SK-N-SH treated with all-trans-retinoic acid at 6 μM for 48 hours (cell line): ENCODE measurements around the gene ANKRD28.
A peak's percentile ranks its signal among the peaks of the same experiment; 100 is the strongest.

Source experiments
- ATAC-seq: fragments of 200-7000 bp; cut with Tn5 transposase; 3 replicates; pipeline ENCODE4 v1.9.1; 2020; ENCODE audit warnings: mild to moderate bottlenecking, moderate library complexity
- ARNTL ChIP-seq: fragments of 450-650 bp; formaldehyde crosslinking; IDR thresholded peaks from 2 replicates; pipeline ENCODE4 v1.5.0; 2020; ENCODE audit warnings: low read depth, mild to moderate bottlenecking, moderate library complexity, borderline replicate concordance
- BACH2 ChIP-seq: fragments of 250-450 bp; sonication (Bioruptor Pico); IDR thresholded peaks from 2 replicates; pipeline ENCODE4 v1.9.0; 2021; ENCODE audit warnings: mild to moderate bottlenecking, borderline replicate concordance
- CREB5 ChIP-seq: fragments of 250-450 bp; sonication (Bioruptor Pico); IDR thresholded peaks from 2 replicates; pipeline ENCODE4 v1.5.1; 2020; ENCODE audit warnings: low read depth, mild to moderate bottlenecking, moderate library complexity
- CSDC2 ChIP-seq: fragments of 250-450 bp; sonication (Bioruptor Pico); IDR thresholded peaks from 2 replicates; pipeline ENCODE4 v1.5.0; 2020; ENCODE audit warnings: mild to moderate bottlenecking, moderate library complexity
- CSRNP3 ChIP-seq: fragments of 250-450 bp; sonication (Bioruptor Pico); IDR thresholded peaks from 2 replicates; pipeline ENCODE4 v1.5.1; 2021; ENCODE audit warnings: mild to moderate bottlenecking, moderate library complexity
- GLIS3 ChIP-seq: fragments of 250-450 bp; sonication (Bioruptor Pico); IDR thresholded peaks from 2 replicates; pipeline ENCODE4 v1.5.0; 2020; ENCODE audit warnings: mild to moderate bottlenecking, moderate library complexity
- ISL1 ChIP-seq: fragments of 250-450 bp; sonication (Bioruptor Pico); IDR thresholded peaks from 2 replicates; pipeline ENCODE4 v2.1.2; 2022; ENCODE audit warnings: mild to moderate bottlenecking, moderate library complexity
- OSR1 ChIP-seq: fragments of 250-450 bp; sonication (Bioruptor Pico); IDR thresholded peaks from 2 replicates; pipeline ENCODE4 v1.8.0; 2022; ENCODE audit warnings: moderate library complexity, mild to moderate bottlenecking, inconsistent platforms
- RARB ChIP-seq: fragments of 250-450 bp; sonication (Bioruptor Pico); IDR thresholded peaks from 2 replicates; pipeline ENCODE4 v1.8.0; 2021; ENCODE audit warnings: mild to moderate bottlenecking, moderate library complexity
- SNAI2 ChIP-seq: fragments of 250-450 bp; sonication (Bioruptor Pico); IDR thresholded peaks from 2 replicates; pipeline ENCODE4 v1.5.0; 2020; ENCODE audit warnings: mild to moderate bottlenecking, moderate library complexity
- TCF4 ChIP-seq: fragments of 250-450 bp; sonication (Bioruptor Pico); IDR thresholded peaks from 2 replicates; pipeline ENCODE4 v1.8.0; 2021; ENCODE audit warnings: mild to moderate bottlenecking, moderate library complexity, borderline replicate concordance
- TOX ChIP-seq: fragments of 250-450 bp; sonication (Bioruptor Pico); IDR thresholded peaks from 2 replicates; pipeline ENCODE4 v1.8.0; 2021; ENCODE audit warnings: mild to moderate bottlenecking, moderate library complexity, borderline replicate concordance
- TSHZ2 ChIP-seq: fragments of 250-450 bp; sonication (Bioruptor Pico); IDR thresholded peaks from 2 replicates; pipeline ENCODE4 v1.5.0; 2020; ENCODE audit warnings: mild to moderate bottlenecking, moderate library complexity
- ZC3H10 ChIP-seq: fragments of 250-450 bp; sonication (Bioruptor Pico); IDR thresholded peaks from 2 replicates; pipeline ENCODE4 v1.5.1; 2021; ENCODE audit warnings: mild to moderate bottlenecking, moderate library complexity
- ZFP3 ChIP-seq: fragments of 250-450 bp; sonication (Bioruptor Pico); IDR thresholded peaks from 2 replicates; pipeline ENCODE4 v1.5.0; 2020; ENCODE audit warnings: mild to moderate bottlenecking, moderate library complexity
- ZFP30 ChIP-seq: fragments of 450-650 bp; formaldehyde crosslinking; IDR thresholded peaks from 2 replicates; pipeline ENCODE4 v1.5.0; 2022; ENCODE audit warnings: mild to moderate bottlenecking, moderate library complexity
- ZNF565 ChIP-seq: fragments of 450-650 bp; formaldehyde crosslinking; conservative IDR thresholded peaks from 2 replicates; pipeline ENCODE4 v1.5.0; 2020; ENCODE audit warnings: low read depth, mild to moderate bottlenecking, moderate library complexity
- ZNF8 ChIP-seq: fragments of 450-650 bp; formaldehyde crosslinking; IDR thresholded peaks from 2 replicates; pipeline ENCODE4 v1.5.0; 2020; ENCODE audit warnings: mild to moderate bottlenecking, moderate library complexity
- TF ChIP-seq, protein P1 (sequence below): fragments of 250-450 bp; sonication (Bioruptor Pico); IDR thresholded peaks from 2 replicates; pipeline ENCODE4 v1.8.0; 2020; ENCODE audit warnings: mild to moderate bottlenecking, moderate library complexity, borderline replicate concordance
- TF ChIP-seq, protein P2 (sequence below): fragments of 250-450 bp; sonication (Bioruptor Pico); IDR thresholded peaks from 2 replicates; pipeline ENCODE4 v1.8.0; 2021; ENCODE audit warnings: low read depth, mild to moderate bottlenecking, moderate library complexity, borderline replicate concordance

Gene ANKRD28

DNA sequence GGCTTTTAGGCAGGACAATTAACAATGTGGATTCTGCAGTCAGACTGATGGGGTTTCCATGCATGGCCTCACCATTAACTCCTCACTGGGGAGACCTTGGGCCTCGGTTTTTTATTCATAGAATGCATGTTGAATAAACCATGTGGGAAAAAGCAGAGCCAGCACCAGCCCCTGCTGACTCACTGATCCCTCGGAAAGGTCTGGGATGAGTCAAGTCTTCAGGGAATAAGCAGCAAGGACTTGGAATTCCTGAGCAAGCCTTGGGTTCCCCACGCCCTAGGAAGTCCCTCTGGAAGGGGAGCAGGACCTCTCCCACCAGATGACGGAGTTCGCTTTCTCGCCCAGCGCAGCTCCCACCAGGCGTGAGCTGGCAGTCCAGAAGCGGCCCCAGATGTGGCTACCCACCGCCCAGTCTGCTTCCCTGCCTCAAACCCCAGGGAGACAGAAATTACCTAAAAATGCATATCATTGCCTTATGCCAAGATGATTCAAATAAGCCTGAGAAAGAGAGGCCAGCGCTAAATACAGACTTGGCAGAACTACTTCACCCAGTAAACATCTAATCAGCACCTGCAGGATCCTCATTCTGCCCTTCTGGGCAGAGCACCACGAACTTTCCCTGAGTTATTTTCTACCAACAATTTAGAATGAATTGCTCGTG, 150.8 kb downstream of the ANKRD28 start:
- TF ChIP-seq ZNF565 (CRISPR knock-in tag), result no peak
- TF ChIP-seq, protein P1, sequence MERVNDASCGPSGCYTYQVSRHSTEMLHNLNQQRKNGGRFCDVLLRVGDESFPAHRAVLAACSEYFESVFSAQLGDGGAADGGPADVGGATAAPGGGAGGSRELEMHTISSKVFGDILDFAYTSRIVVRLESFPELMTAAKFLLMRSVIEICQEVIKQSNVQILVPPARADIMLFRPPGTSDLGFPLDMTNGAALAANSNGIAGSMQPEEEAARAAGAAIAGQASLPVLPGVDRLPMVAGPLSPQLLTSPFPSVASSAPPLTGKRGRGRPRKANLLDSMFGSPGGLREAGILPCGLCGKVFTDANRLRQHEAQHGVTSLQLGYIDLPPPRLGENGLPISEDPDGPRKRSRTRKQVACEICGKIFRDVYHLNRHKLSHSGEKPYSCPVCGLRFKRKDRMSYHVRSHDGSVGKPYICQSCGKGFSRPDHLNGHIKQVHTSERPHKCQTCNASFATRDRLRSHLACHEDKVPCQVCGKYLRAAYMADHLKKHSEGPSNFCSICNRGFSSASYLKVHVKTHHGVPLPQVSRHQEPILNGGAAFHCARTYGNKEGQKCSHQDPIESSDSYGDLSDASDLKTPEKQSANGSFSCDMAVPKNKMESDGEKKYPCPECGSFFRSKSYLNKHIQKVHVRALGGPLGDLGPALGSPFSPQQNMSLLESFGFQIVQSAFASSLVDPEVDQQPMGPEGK, result peak; percentile 27; the same call in 1 of the 2 replicates
- TF ChIP-seq CSRNP3, result no peak
- TF ChIP-seq RARB, result no peak
- TF ChIP-seq ARNTL (CRISPR knock-in tag), result no peak
- TF ChIP-seq GLIS3 (CRISPR knock-in tag), result no peak
- TF ChIP-seq ZNF8 (CRISPR knock-in tag), result no peak
- no peak for TF ChIP-seq OSR1 (CRISPR knock-in tag)
- peak; percentile 88 for ATAC-seq

DNA sequence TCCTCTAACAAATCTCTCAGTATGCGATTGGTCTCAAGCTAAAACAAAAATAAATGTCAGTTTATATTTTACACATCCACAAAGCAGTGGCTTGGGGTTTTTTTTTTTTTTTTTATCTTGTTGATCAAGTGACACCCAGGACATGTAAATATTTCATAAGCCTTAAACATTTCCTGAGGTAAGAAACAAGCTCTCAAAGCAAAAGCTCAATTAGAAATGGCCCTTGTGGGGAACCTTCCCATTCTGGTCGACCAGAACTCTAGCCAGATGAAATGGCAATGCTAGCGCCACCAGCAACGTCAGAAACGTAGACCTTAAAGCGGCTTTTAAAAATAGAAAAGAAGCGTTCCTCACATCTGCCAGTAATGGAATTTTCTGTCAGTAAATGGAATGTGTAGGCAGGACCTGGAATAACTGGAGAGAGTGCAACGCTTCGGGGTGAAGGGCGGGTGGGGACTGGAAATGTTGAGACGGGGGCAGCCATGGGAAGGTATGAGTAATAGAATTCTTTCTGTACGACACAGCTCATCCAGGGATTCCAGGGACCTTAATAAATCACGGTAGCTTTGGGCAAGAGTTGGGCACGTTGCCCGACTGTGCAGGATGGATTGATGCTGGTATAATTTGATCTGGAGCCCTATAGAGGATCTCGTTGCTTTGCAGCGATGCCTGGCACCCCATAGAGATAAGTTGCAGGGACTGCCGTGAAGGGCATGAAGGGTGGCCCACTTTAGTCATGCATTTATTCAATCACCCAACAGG, 151.9 kb downstream of the ANKRD28 start:
- peak; percentile 82 for ATAC-seq
- no peak for TF ChIP-seq GLIS3 (CRISPR knock-in tag)
- no peak for TF ChIP-seq OSR1 (CRISPR knock-in tag)
- TF ChIP-seq, protein P1, result peak; percentile 35; the same call in 1 of the 2 replicates
- TF ChIP-seq BACH2 (CRISPR knock-in tag), result no peak
- no peak for TF ChIP-seq ZNF565 (CRISPR knock-in tag)
- no peak for TF ChIP-seq ZC3H10
- no peak for TF ChIP-seq CSDC2 (CRISPR knock-in tag)
- TF ChIP-seq ARNTL (CRISPR knock-in tag), result no peak
- TF ChIP-seq SNAI2 (CRISPR knock-in tag), result no peak
- TF ChIP-seq CREB5, result no peak
- no peak for TF ChIP-seq TOX
- TF ChIP-seq ZFP3 (CRISPR knock-in tag), result peak; percentile 33; the same call in 1 of the 2 replicates
- no peak for TF ChIP-seq ZFP30 (CRISPR knock-in tag)
- TF ChIP-seq ISL1, result peak; percentile 67; the same call in 1 of the 2 replicates
- TF ChIP-seq ZNF8 (CRISPR knock-in tag), result no peak
- TF ChIP-seq TCF4 (CRISPR knock-in tag), result no peak; the same call in 1 of the 2 replicates
- TF ChIP-seq, protein P2, sequence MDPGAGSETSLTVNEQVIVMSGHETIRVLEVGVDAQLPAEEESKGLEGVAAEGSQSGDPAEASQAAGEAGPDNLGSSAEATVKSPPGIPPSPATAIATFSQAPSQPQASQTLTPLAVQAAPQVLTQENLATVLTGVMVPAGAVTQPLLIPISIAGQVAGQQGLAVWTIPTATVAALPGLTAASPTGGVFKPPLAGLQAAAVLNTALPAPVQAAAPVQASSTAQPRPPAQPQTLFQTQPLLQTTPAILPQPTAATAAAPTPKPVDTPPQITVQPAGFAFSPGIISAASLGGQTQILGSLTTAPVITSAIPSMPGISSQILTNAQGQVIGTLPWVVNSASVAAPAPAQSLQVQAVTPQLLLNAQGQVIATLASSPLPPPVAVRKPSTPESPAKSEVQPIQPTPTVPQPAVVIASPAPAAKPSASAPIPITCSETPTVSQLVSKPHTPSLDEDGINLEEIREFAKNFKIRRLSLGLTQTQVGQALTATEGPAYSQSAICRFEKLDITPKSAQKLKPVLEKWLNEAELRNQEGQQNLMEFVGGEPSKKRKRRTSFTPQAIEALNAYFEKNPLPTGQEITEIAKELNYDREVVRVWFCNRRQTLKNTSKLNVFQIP (CRISPR knock-in tag), result 0 out of 2 replicates have a peak, but pooled peaks have one; percentile 31
- TF ChIP-seq TSHZ2 (CRISPR knock-in tag), result peak; percentile 53; the same call in 1 of the 2 replicates
